NCI-H82 (cell line): Measurements from ENCODE around the gene AHI1.
"Not testable (repeated sequence)": the region's sequence is repeated elsewhere in the genome, so short reads cannot be mapped to it uniquely, and the experiment has no call there.

ENCODE experiments used
- DNase-seq: peaks from one replicate; lab custom pipeline; 2025; lab: John Stamatoyannopoulos, UW

AHI1 gene

DNA sequence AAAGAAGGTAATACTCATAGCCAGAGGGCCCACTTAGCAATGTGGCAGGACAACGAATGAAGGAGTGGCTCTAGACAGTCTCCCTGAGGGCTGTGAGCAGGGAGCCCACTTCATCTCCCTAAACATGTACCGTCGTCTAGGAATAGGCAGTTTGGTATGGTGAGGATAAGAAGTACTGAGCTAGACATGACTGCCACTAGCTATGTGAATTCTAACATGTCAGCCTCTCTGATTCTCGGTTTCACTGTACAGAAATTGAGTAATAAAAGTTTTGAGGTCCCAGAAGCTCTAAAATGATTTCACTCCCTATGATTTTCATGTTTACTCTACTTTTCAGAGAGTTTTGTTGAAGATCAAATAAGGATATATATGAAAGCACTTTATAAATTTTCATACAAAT lies 107.1 kb downstream of the AHI1 start:
- no peak for DNase-seq

DNA sequence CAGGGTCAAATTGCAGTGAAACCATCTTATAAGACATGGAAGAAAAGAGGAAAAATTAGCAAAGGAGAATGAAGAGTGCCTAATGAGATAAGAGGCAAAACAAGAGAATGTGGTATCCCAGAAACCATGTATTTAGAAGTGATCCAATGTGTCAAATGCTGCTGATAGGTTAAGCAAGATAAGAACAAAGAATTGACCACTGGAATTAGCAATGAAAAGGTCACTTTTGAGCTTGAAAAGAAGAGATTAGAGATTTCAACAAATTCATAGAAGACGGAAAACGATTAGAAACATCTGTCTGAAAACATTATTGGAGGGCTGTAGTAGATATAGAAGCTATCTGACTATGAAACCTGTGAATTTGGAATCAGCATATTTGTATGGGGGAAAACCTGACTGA lies 112.2 kb downstream of the AHI1 start:
- DNase-seq = no peak

DNA sequence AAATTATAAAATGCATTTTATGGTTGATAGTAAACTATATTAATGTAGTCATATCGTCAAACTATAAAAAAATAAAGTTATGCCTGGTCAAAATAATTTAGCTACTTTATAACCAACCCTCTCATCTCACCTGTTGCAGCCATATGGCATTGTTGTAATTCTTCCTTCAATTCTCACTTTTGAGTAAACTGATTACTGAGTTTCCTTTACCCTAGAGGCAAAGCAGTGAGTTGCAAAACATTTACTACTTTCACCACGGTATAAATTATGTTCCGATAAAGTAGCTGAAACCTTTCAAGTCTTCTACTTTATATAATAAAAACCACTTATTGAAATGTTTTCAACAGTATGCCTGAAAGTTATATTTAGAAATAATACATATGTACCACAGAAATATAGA lies 113.8 kb downstream of the AHI1 start:
- no peak for DNase-seq

DNA sequence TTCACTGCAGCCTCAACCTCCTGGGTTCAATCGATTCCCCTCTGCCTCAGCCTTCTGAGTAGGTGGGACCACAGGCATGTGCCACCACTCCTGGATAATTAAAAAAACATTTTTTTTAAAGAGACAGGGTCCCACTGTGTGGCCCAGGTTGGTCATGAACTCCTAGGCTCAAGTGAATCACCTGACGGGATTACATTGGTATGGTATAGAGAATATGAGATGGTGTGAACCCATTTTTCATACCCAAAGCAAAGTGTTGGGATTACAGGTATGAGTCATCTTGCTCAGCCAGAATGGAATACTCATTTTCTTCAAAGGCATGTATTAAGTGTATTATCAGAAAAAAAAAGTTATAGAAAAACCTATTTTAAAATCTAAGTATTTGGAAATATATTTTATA lies 114.2 kb downstream of the AHI1 start:
- DNase-seq = no peak

DNA sequence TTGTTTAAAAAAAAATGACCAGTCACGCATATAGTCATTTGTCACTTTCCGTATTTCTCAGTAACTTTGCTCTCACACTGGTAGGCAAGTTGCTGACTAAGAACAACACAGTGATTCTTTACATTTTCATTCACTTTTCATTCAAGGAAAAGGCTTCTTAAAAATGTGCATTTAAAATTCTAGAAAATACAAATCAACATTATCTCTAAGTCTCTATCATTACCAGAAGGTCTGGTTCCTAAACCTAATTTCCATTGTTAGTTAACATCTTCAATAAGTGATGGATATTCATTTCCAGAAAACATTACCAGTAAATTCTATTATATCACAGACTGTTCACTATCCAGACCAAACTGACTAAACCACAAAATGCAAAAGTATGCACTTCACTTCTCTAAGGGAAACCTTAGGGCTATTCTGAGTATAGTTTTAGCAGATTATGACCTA lies 115.3 kb downstream of the AHI1 start:
- no peak for DNase-seq

DNA sequence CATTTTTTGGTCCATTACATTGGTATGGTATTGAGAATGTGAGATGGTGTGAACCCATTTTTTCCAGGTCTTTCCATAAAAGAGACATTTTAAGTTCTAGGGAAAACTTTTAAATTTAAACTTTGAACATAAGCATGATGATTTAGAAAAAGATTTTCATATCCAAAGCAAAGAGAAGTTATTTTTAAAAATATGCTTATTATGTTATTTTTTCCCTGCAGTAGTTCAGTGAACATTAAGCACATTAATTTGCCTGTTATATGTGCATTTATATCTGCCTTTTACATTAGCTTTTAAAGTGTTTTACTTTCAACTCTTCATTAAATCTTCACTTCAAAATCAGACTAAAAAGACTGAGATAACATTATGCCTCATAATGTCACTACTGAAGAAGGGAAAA lies 116.7 kb downstream of the AHI1 start:
- no peak for DNase-seq

DNA sequence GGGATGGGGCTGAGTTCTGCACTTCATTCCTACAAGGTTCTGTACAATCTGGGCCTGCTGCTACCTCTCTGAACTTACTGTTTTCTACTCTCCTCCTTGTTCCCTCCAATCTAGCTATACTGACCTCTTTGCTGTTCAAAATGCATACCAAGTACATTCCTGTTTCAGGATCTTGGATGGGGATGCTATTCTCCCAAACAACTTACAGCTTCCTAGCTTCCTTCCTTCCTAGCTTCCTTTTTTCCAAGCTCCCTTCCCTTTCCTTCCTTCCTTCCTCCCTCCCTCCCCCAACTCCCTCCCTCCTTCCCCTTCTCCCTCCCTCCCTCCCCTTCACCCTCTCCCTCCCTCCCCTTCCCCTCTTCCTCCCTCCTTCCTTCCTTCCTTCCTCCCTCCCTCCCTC lies 117.9 kb downstream of the AHI1 start:
- DNase-seq = no peak

DNA sequence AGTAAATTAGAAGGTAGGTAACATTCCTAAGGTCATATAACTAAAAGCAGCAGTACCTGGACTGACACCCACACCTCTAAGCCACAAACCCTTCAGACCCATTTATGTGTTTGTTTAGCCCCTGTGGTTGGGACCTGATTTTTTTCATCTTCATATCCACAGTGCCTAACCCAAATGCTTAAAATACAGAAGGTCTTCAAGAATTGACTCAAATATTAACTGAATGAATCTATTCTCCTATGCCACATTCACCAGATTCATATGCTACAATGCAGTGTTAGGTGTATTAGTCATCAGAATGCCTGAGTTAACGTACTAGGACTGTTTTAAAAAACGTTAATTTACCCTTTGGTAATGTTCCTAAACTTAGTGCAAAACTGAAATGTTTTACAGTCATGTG lies 124.8 kb downstream of the AHI1 start:
- no peak for DNase-seq

DNA sequence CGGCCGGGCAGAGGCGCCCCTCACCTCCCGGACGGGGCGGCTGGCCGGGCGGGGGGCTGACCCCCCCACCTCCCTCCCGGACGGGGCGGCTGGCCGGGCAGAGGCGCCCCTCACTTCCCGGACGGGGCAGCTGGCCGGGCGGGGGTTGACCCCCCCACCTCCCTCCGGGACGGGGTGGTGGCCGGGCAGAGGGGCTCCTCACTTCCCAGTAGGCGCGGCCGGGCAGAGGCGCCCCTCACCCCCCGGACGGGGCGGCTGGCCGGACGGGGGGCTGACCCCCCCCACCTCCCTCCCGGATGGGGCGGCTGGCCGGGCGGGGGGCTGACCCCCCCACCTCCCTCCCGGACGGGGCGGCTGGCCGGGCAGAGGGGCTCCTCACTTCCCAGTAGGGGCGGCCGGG lies 133.9 kb downstream of the AHI1 start:
- not testable (repeated sequence) for DNase-seq

DNA sequence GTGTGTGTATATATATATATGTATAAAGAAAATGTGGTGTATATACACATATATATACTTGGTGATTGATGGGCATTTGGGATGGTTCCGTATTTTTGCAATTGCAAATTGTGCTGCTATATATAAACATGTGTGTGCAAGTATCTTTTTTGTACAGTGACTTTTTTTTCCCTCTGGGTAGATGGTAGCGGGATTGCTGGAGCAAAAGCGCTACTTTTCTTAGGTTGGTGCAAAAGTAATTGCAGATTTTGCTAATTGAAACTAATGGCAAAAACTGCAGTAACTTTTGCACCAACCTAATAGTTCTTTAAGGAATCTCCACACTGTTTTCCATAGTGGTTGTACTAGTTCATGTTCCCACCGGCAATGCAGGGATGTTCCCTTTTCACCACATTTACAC lies 135.4 kb downstream of the AHI1 start:
- DNase-seq = no peak

DNA sequence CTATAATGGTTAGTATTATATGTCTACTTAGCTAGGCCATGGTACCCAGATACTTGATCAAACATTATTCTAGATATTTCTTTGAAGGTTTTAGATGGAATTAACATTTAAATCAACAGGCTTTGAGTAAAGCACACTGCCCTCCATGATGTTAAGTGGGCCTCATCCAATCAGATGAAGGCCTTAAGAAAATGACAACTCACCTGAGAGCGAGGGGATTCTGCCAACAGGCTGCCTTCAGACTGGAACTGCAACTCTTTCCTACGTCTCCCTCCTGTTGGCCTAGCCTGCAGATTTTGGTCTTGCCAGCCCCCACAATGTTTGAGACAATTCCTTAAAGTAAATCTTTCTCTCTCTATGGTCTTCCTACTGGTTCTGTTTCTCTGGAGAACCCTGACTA lies 137.3 kb downstream of the AHI1 start:
- no peak for DNase-seq

DNA sequence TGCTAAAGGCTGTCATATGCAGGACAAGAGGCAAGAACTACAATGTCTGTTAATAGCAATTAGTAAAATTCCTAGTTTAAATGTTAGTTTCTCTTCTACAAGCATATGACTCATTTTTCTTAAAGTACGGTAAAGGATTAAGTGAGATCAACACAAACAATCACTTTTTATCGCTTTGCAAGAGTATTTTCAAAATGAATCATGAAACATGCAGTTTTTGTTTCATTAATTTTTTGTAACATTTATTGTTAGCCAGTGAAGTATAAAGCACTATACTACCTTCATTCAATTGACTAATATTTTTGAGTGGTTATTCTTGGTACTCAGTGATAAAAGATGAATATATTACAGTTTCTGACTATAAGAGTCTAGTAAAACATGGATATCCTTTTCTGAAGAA lies 138.6 kb downstream of the AHI1 start:
- DNase-seq = no peak

DNA sequence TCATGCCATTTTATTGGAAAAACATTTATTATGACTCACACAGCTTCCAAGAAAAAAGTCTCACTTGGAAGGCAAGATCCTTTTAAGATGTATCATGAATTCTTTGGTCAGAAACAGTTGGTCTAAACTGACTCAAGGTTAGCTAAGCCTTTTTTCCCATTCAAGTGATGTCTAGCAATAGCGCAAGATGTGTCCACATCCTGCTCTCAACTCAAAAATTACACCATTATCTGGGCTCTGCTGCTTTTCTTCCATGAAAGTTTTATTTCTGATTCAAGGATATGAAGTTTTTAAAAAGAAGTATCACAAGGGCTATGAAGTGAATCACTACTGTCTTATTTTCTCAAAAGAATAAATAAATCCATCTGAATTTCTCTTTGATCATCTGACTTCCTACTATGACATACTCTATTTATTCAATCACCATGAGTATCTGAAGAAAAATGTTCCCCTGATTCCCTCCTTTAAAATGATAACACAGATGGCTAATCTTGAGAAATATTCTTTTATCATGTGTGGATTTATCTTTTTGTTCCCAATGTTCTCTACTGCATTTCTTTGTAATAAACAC lies 139.2 kb downstream of the AHI1 start:
- DNase-seq = no peak

DNA sequence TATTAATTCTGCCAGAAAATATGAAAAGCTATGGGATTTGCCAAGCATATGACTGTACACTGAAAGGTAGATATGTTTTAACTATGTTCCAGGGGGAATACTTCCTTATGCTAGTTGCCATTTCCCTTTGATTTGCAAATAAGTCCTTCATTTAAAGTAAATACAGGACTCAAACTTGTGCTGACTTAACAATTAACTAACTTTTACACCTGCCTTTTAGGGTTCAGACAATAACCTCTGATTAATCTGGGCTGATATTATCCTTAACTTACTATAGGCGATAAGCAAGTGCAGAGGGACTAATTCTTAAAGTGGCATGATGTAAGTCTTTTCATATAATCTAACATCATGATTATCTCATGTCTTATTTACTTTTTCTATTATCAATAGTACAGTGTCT lies 143.1 kb downstream of the AHI1 start:
- no peak for DNase-seq

DNA sequence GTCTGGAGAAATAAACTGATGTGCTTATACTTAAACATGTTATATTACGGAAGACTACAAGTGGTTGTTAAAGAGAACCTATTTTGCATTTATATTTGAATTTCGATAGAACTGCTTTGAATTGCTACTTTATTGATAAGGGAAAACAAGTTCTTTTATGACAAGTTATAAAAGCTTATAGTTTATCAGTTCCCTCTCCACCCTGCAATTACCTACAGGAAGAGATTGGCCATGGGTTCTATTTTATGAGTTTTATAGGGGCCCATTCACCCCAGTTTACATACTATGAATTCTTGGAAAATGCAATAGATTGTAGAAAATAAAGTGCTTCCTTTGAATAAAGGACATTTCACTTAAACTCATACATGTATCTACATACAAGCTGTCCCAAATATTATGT lies 144.4 kb downstream of the AHI1 start:
- no peak for DNase-seq

DNA sequence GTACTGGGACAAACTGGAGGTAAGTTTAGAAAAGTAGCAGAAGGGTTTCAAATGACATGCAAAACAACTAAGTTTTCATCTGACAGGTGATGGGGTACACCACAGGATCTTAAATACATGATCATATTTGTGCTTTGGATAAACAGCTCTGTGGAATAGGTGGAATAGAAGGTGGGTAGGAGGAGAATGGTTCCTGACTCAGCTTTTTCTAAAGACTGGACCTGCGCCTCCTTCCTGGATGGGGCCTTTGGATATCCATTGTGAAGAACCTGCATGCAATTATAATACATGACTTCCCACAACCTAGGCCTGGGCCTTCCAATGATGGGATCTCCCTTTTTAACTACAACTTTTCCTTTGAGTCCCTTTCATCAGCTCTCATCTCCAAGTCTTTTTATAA lies 145.9 kb downstream of the AHI1 start:
- DNase-seq = no peak

DNA sequence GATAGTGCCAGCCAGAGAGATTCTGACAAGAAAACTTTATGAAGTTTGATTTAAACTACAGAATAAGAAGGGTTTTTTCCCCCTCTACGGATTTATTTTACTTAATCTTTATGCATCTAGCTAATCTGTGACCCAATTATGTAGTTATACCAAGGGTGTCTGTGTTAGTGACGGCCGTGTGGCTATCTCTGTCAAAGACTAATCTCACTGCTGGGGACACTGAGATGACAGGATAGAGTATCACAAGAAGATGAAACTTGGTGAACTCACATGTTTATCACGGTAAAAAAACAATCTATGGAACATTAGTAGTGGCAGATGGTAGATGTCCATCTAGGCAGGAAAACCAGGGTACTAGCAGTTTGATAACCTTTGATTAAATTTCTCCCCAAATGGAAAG lies 149.7 kb downstream of the AHI1 start:
- DNase-seq = peak; percentile 33

DNA sequence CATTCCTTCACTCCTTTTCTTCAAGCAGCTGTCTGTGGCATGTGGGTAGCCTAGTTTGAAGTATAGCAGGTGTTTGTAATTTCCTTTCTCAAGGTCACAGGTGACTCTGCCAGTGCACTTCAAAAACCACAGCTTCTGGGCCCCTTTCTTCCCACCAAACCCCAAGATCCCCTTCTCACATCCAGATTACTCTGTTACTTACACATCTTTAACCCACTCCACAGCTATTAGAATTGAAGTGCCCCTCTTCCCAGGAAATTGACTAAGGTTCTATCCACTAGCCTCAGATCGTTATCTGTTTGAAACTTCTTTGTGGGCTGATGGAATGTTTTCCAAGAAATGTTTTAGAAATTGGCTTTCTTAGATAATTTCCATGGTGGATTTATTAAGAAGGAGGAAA lies 150.8 kb downstream of the AHI1 start:
- DNase-seq = no peak

DNA sequence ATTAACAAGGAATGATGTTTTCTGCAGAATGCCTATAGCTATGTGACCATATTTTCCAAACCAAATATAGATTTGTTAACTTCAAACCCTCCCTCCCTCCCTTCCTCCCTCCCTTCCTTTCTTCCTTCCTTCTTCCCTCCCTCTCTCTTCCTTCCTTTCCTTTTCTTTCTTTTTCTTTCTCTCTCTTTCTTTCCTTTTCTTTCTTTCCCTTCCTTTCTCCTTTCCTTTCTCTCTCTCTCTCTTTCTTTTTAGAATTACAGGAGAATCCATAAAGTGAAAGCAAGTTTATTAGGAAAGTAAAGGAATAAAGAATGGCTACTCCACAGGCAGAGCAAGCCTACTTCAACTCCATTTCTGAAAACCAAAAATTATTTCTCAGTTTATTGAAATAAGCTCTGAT lies 153.0 kb downstream of the AHI1 start:
- no peak for DNase-seq

DNA sequence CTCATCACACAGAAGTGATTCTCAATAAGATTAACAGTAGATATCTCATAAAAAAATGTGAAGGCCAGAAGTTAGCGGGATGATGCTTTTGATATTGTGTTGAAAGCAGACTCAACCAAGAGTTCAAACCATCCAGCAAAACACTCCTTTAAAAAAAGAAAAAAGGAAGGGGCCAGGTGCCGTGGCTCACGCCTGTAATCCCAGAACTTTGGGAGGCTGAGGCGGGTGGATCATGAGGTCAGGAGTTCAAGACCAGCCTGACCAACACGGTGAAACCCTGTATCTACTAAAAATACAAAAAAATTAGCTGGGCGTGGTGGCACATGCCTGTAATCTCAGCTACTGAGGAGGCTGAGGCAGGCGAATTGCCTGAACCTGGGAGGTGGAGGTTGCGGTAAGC lies 157.6 kb downstream of the AHI1 start:
- not testable (repeated sequence) for DNase-seq

DNA sequence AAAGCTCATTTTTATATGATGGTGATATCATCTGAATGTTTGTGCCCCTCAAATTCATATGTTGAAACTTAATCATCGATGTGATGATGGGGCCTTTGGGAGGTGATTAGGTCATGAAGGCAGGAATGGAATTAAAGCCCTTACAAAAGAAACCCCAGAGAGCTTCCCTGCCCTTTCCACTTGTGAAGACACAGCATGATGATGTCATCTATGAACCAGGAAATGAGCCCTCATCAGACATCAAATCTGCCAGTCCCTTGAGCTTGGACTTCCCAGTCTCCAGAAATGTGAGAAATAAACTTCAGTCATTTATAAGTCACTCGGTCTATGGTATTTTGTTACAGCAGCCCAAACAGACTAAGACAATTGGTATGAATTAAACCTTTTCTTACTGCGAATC lies 163.4 kb downstream of the AHI1 start:
- DNase-seq = no peak

DNA sequence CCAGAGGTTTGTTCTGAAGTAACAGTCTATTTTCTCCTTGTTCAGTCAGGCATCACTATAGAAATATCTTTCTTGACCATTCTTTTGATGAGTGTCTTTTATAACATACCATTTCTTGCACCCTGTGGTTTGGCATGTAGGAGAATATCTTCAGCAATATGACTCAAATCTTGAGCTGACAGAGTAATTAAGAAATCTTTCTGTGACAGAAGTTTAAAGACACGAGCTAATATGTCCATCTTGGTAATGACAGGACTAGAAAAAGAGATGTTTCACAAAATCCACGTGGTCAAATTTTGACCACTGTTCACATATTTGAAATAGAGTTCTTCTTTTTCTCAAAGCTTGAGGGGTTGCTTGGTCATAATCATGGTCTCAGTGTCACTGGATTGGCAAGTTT lies 166.5 kb downstream of the AHI1 start:
- no peak for DNase-seq

DNA sequence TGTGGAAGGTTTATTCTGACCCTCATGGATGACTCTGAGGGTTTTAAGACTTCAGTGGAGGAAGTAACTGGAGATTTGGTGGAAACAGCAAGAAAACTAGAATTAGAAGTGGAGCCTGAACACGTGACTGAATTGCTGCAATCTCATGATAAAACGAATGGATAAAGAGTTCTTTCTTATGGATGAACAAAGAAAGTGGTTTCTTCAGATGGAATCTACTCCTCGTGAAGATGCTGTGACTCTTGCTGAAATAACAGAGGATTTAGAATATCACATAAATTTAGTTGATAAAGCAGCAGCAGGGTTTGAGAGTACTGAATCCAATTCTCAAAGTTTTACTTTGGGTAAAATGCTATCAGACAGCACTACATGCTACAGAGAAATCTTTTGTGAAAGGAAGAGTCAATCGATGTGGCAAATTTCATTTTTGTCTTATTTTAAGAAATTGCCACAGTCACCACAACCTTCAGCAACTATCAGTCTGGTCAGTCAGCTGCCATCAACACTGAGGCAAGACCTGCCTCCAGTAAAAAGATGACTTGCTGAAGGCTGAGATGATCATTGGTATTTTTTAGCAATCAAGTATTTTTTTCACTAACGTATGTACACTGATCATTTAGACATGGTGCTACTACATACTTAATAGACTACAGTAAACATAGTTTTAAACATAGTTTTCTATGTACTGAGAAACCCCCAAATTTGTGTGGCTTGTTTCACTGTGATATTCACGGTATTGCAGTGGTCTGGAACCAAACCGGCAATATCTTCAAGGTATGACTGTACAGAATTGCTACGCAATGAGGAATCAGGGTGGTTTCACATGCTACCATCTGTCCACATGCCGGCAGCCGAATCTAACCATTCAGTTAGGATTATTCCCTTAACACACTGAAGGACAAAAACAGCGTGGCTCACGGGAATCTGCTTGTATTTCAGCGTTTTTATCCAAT lies 167.4 kb downstream of the AHI1 start:
- no peak for DNase-seq

DNA sequence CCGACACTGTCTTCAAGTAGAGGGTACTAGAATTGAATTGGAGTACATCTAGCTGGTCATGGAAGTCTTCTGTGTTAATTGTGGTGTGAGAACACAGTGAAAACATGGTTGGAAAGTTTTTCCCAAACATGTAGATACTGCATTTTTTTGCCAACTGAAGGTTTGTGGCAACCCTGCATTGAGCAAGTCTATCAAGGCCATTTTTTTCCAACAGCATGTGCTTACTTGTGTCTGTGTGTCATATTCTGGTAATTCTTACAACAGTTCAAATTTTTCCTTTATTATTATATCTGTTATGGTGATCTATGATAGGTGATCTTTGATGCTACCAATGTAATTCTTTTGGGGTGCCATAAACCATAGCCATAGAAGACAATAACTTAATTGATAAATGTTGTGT lies 169.4 kb downstream of the AHI1 start:
- no peak for DNase-seq
